SIG-M5 treated with dmso at 0.1 percent for 504 hours (cell line): Measurements from ENCODE around the gene ADAMTS15.

Source experiments
- DNase-seq: peaks from one replicate; lab custom pipeline; 2025; ENCODE audit not compliant: unreplicated experiment; lab: John Stamatoyannopoulos, UW

The ADAMTS15 gene

GRCh38 chr11:130457623-130458409 is 9.4 kb downstream of the ADAMTS15 start:
- DNase-seq, result no peak

DNA sequence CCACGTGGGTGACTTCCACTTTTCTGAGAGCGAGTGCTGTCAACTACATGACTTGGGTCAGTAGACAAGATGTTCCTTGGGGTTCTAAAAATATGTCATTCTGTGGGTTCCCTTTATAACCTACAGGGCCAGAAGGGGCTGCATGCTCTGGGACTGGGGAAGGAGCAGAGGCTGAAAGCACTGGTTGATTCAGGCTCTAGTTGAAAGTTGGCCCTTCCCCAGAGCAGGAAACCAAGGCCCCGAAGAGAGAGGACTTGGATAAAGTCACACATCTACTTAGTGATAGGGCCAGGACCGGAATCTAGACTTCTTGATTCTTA is 9.9 kb downstream of the ADAMTS15 start:
- DNase-seq, result no peak

GRCh38 chr11:130459521-130459920 is 11.1 kb downstream of the ADAMTS15 start:
- no peak for DNase-seq

DNA sequence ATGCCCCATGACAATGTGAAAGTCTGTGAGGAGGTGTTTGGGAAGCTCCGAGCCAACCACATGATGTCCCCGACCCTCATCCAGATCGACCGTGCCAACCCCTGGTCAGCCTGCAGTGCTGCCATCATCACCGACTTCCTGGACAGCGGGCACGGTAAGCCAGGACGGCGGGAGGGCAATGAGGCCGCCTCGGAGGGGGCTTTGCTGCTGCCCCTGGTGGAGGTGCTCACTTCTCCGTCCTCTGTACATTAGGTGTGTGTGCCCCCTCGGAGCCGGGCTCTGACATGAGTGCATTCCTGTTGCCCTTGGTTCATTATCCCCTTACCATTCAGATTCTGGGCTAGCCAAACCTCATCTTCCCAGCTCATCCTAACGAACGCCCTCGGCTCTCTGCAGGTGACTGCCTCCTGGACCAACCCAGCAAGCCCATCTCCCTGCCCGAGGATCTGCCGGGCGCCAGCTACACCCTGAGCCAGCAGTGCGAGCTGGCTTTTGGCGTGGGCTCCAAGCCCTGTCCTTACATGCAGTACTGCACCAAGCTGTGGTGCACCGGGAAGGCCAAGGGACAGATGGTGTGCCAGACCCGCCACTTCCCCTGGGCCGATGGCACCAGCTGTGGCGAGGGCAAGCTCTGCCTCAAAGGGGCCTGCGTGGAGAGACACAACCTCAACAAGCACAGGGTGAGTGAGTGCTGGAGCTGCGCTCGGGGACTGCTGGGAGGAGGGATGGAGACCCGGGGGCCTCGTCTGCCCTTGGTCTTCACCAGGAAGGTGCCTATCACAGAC is 13.8 kb downstream of the ADAMTS15 start:
- no peak for DNase-seq

DNA sequence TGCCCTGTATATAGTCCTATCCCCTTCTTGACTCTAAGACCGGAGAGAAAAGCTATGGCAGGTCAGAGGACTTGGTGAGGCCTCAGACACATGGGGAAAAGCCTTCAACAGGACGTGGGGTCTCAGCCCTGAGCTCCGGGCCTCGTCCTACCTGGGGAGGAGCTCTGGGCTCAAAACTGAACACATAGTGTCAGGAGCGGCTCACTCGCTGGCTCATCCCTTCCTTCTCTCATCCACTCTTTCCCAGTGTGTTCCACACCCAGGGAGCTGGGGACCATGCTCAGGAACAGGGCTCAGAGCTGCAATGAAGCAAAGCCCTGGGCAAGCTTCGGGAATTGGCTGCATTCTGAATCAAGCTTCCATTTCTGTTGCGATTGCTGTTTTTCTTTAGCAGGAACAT is 14.5 kb downstream of the ADAMTS15 start:
- DNase-seq, result no peak

- DNase-seq, result no peak
Measured at GRCh38 chr11:130464291-130464812, 15.9 kb downstream of the ADAMTS15 start.

GRCh38 chr11:130465263-130465662 is 16.8 kb downstream of the ADAMTS15 start:
- DNase-seq, result peak; percentile 89

DNA sequence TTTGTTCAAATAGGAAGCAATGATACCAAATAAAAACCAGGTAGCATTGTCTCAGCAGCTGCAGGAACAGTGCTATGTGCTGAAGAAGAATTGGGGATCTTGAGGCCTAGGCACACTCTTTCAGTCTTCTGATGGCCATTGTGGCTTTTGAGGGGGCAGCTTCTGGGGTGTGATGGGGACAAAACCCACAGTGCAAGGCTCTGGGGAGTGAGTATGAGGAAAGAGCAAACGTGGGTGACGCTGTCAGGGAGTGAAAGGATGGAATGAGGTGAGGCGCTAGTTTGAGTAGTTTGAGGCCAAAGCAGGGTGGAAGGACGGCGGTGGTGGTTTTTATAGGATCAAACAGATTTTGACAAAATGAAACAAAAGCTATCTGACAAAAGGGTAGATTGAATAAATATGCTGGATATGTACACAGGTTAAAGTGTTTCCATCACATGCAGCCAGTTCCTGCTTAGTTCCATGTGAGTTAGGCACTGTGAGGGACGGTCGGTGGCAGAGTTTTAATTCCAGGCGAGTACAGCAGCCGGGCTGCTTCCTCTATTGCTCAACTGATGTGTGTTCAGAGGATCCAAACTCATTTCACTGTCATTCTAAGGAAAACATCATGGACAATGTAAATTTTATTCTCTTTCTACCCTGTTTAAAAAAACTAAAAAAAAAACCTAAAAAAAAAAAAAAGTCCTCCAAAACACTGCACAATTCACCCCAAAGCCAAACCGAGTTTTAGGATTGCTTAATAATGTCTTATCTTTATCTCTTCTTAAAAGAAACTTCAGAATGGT is 18.9 kb downstream of the ADAMTS15 start:
- peak; percentile 46 for DNase-seq

DNA sequence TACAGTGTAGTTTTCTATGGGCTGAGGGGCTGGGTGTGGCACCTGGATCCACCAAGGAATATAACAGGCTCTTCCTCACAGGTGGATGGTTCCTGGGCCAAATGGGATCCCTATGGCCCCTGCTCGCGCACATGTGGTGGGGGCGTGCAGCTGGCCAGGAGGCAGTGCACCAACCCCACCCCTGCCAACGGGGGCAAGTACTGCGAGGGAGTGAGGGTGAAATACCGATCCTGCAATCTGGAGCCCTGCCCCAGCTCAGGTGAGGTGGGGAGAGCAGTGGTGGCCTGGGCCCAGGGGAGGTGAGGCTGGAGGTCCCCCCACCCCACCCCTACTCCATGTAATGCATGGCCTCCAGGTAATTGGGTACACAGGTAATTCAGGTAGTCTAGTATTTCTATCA is 20.7 kb downstream of the ADAMTS15 start:
- no peak for DNase-seq

DNA sequence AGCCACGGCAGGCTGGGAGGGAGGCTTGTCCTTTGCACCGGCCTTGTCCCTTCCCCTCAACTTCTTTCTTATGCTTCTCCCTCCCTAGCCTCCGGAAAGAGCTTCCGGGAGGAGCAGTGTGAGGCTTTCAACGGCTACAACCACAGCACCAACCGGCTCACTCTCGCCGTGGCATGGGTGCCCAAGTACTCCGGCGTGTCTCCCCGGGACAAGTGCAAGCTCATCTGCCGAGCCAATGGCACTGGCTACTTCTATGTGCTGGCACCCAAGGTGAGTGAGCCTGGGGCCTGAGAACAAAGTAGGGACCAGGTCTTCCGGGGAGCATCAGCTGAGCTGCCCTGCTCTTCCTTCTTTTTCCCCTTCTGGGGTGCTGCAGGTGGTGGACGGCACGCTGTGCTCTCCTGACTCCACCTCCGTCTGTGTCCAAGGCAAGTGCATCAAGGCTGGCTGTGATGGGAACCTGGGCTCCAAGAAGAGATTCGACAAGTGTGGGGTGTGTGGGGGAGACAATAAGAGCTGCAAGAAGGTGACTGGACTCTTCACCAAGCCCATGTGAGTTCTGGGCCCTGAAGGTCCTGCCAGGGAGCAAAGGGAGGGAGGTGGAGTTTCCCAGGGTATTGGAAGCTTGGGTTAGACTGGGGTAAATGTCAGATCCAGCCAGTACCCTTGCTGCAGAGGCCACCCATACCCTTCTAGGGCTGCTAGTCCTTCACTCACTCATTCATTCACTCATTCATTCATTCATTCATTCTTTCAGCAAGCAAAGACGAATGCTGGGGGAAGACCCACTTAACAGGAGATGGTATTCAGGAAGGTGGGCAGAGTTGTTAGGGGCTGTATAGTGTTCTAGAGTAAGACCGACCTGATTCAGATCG is 22.6 kb downstream of the ADAMTS15 start:
- no peak for DNase-seq

DNA sequence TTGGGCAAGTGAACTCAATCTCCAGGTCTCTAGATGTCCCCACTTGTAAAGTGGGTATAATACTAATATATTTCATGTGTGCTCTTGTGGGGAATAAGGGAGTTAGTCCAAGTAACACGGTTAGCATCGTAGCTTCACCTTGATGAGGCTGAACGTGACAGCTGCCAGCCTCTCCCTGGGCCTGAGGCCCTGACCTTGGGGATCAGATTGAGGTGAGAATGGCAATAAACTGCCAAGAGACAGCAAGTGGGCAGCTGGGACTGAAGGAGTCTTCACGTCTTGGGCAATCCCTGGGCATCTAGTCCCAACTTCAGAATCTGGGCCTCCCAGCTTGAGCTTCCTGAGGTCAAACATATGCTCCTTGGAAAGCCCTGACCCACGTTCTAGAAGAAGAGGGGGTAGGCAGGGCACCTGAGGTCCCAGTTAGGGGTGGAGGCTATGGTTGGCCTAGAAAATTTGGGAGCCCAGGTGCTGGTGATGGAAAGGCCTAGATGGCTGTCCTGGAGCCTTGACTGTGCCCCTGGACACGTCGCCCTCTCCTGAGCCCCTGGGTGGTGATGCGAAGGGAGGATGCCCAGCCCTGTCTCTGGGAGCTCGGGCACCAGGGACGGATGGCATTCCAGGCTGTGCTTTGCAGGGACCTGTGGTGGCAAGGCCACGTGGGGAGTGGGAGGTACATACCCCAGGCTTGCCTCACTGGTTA is 23.4 kb downstream of the ADAMTS15 start:
- no peak for DNase-seq

GRCh38 chr11:130472434-130472961 is 24.1 kb downstream of the ADAMTS15 start:
- no peak for DNase-seq

GRCh38 chr11:130473056-130473794 is 24.8 kb downstream of the ADAMTS15 start:
- no peak for DNase-seq

DNA sequence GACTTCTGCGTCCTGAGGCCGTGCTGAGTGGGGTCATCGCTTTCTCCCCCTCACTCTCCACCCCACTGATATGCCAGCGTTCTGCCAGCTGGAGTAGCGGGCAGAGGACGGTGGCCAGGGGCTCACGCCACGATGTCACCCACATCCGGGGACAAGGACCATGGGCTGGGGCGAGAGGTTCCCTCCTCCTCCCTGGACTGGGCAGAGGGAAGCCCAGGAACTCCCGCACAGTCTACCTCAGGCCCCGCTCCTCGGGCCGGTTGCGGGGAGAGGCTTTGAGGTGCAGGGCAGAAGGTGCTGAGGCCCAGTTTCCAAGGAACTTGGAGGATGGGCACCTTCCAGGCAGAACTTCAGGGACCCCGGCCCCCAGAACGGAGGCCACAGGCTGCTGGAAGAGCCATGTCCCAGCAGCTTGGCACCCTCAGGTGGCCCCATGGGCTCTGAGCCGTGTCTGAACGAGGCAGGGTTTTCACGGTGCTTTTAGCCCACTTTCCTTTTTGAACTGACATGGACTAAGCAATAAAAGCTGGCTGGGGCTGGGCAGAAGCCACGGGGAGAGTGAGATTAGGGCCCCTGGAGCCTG is 25.4 kb downstream of the ADAMTS15 start:
- no peak for DNase-seq

- DNase-seq, result no peak
Measured at GRCh38 chr11:130474637-130475400, 26.4 kb downstream of the ADAMTS15 start.

DNA sequence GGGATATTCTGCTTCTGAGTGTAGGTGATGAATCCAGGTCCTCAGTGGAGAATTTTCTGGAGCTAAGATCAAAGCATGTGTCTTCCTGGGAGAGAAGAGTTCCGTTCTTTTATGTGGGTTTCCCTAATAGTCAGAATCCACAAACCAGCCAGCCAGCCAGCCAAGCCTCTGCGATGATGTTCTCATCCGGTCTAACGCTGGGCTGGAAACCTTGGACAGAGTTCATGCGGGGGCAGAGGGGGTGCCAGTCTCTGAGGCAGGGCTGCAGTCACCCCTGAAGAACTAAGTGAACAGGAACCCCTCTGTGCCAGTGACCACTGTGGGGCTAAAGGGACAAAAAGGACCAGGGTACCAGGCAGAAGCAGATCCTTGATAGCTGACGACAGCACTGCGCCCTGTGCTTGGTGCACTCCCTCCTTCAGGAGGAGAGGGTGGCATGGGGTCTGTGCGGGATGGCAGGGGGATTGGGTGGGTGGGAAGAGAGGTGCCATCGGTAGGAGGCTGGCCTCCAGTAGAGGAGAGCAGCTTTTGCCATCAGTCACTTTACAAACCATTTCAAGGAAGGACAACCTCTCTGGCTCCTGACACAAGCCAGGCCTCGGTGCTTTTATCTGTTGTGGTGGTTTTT is 27.1 kb downstream of the ADAMTS15 start:
- DNase-seq, result no peak

GRCh38 chr11:130476200-130476921 is 27.9 kb downstream of the ADAMTS15 start:
- DNase-seq, result no peak
